Peyer's patch (tissue), 4 donors: Measurements from ENCODE around the gene SIGLEC10. TPM values are rescaled to one million over a fixed set of nuclear protein-coding genes. Genes with fewer than 3 reads are reported as not detected.
A peak's percentile ranks its signal among the peaks of the same experiment; 100 is the strongest.
"Not testable (repeated sequence)": the region's sequence is repeated elsewhere in the genome, so short reads cannot be mapped to it uniquely, and the experiment has no call there.

Experiments used
- DNase-seq, 3 donors: peaks; one replicate each; pipeline ENCODE4 v3.0.0-alpha.2; 2017 to 2019
- H3K27ac ChIP-seq, 4 donors: fragments of 200-600 bp; sonication (generic); one replicate each; pipeline ENCODE4 v1.5.1; 2016 to 2019
- H3K27me3 ChIP-seq, 2 donors: fragments of 200-600 bp; sonication (generic); one replicate each; pipeline ENCODE4 v1.5.1; 2019
- H3K36me3 ChIP-seq, 3 donors: fragments of 200-600 bp; sonication (generic); one replicate each; pipeline ENCODE4 v1.5.1; 2016 to 2019
- H3K4me1 ChIP-seq, 4 donors: fragments of 200-600 bp; sonication (generic); one replicate each; pipeline ENCODE4 v1.5.1; 2016 to 2019
- H3K4me3 ChIP-seq, 4 donors: fragments of 200-600 bp; sonication (generic); 1 replicate in 3 of 4; 2 replicates in 1 of 4; pipeline ENCODE4 v1.5.1; 2016 to 2019; ENCODE audit warnings: mild to moderate bottlenecking in 1 of 4
- H3K9me3 ChIP-seq, 4 donors: fragments of 200-600 bp; sonication (generic); one replicate each; pipeline ENCODE4 v1.5.1; 2016 to 2019; ENCODE audit warnings: mild to moderate bottlenecking in 1 of 4
- CTCF ChIP-seq, 6 experiments: fragments of 450-650 bp in 4 of 6; fragments of 200-600 bp in 2 of 6; sonication (generic) in 1 of 6; IDR thresholded peaks; one replicate each; pipeline ENCODE4 v1.5.1; 2017 to 2019; ENCODE audit warnings: antibody characterized with exemption in 6 of 6, mild to moderate bottlenecking in 3 of 6, moderate library complexity in 1 of 6
- POLR2A ChIP-seq, 2 donors: fragments of 450-650 bp; IDR thresholded peaks; one replicate each; pipeline ENCODE4 v1.5.1; 2017; ENCODE audit warnings: antibody characterized with exemption in 2 of 2, mild to moderate bottlenecking in 2 of 2, moderate library complexity in 2 of 2
- total RNA-seq, 4 donors: library from RNA; depleted of rRNA; stranded (reverse); fragments of >200 nt; gene quantifications; one replicate each; pipeline ENCODE4 v1.1.0, GENCODE V29; 2016

Gene SIGLEC10
- total RNA-seq, result 10 to 100 TPM in 1 of 4 donors, 1 to 10 TPM in 2, under 1 TPM in 1; 0.53 to 35.5 (median 3.0) TPM

GRCh38 chr19:51417107-51417809 is at the start of gene SIGLEC10:
SIGLEC10 (minus strand) TSS chr19:51417642; CDS start chr19:51417581, 61 bp downstream.
- H3K27ac ChIP-seq, result peak within 1 kb of the TSS; percentile 35 to 84 (median 59)
- peaks cover 0 to 9% (median 0%) of the 10 kb centered on the region in 4 donors for H3K4me1 ChIP-seq
- H3K4me3 ChIP-seq, result peak within 1 kb of the TSS in 3 of 4 donors; percentile 24 to 48 (median 26)
- H3K27me3 ChIP-seq, result no peaks in the 10 kb centered on the region
- no peaks in the 10 kb centered on the region for H3K9me3 ChIP-seq
- peak in 2 of 3 donors; percentile 81 to 88 for DNase-seq
- no peaks in the 10 kb centered on the region for H3K36me3 ChIP-seq
- TF ChIP-seq POLR2A (IDR thresholded peaks at IDR 0.05), result no peak
- TF ChIP-seq CTCF (IDR thresholded peaks at IDR 0.05), result no peak

GRCh38 chr19:51466723-51467122 is 49.3 kb upstream of the SIGLEC10 start:
- Histone ChIP-seq H3K9me3 (no peaks in the 10 kb centered on the region), H3K4me1 (no peaks in the 10 kb centered on the region), H3K4me3 (no peak overlapping the region), H3K27me3 (no peaks in the 10 kb centered on the region), H3K36me3 (no peaks in the 10 kb centered on the region), H3K27ac (no peak overlapping the region)
- no peak for DNase-seq
- TF ChIP-seq CTCF (IDR thresholded peaks at IDR 0.05) (no peak), POLR2A (IDR thresholded peaks at IDR 0.05) (no peak)

- peak in 1 of 3 donors; percentile 6 for DNase-seq
- not testable (repeated sequence) for H3K27ac ChIP-seq, H3K9me3 ChIP-seq, H3K4me3 ChIP-seq, H3K4me1 ChIP-seq, H3K36me3 ChIP-seq, H3K27me3 ChIP-seq
These were observed 46.6 kb upstream of the SIGLEC10 start for GRCh38 chr19:51463976-51464581.

- Histone ChIP-seq H3K9me3 (no peaks in the 10 kb centered on the region), H3K27me3 (no peaks in the 10 kb centered on the region), H3K27ac (no peak overlapping the region), H3K4me1 (no peaks in the 10 kb centered on the region), H3K4me3 (no peak overlapping the region), H3K36me3 (no peaks in the 10 kb centered on the region)
- no peak for TF ChIP-seq POLR2A (IDR thresholded peaks at IDR 0.05)
- TF ChIP-seq CTCF (IDR thresholded peaks at IDR 0.05), result no peak
- peak in 1 of 3 donors; percentile 28 for DNase-seq
These were observed 45.2 kb upstream of the SIGLEC10 start for GRCh38 chr19:51462681-51463080.

- TF ChIP-seq CTCF (IDR thresholded peaks at IDR 0.05) (no peak), POLR2A (IDR thresholded peaks at IDR 0.05) (no peak)
- DNase-seq, result peak in 1 of 3 donors; percentile 42
- H3K9me3 ChIP-seq, result no peaks in the 10 kb centered on the region
- H3K27ac ChIP-seq, result peak overlapping the region in 1 of 4 donors; percentile 30
- H3K27me3 ChIP-seq, result no peaks in the 10 kb centered on the region
- H3K4me1 ChIP-seq, result no peaks in the 10 kb centered on the region
- H3K36me3 ChIP-seq, result no peaks in the 10 kb centered on the region
- no peak overlapping the region for H3K4me3 ChIP-seq
These were observed 44.8 kb upstream of the SIGLEC10 start for GRCh38 chr19:51462276-51462675.

GRCh38 chr19:51461723-51462161 is 44.3 kb upstream of the SIGLEC10 start:
- Histone ChIP-seq H3K9me3 (no peaks in the 10 kb centered on the region), H3K36me3 (no peaks in the 10 kb centered on the region), H3K27me3 (no peaks in the 10 kb centered on the region), H3K4me3 (no peak overlapping the region), H3K4me1 (no peaks in the 10 kb centered on the region), H3K27ac (peak overlapping the region in 1 of 4 donors; percentile 30)
- DNase-seq, result peak in 1 of 3 donors; percentile 44
- TF ChIP-seq POLR2A (IDR thresholded peaks at IDR 0.05) (no peak), CTCF (IDR thresholded peaks at IDR 0.05) (no peak)
